ES-I3 (cell line): Measurements from ENCODE around the gene LUC7L2.
A peak's percentile ranks its signal among the peaks of the same experiment; 100 is the strongest.
"Not testable (repeated sequence)": the region's sequence is repeated elsewhere in the genome, so short reads cannot be mapped to it uniquely, and the experiment has no call there.

Experiments
- H3K36me3 ChIP-seq: 2 replicates; pipeline ENCODE4 v1.6.1; 2013; ENCODE audit warnings: mild to moderate bottlenecking, low read length, control low read depth, moderate library complexity; ENCODE audit not compliant: insufficient read depth
- H3K4me1 ChIP-seq: 2 replicates; pipeline ENCODE4 v1.6.1; 2013; ENCODE audit warnings: mild to moderate bottlenecking, control low read depth, low read length; ENCODE audit not compliant: insufficient read depth
- H3K9ac ChIP-seq: 2 replicates; pipeline ENCODE4 v1.6.1; 2013; ENCODE audit warnings: low read depth, mild to moderate bottlenecking, low read length, moderate library complexity
- H3K9me3 ChIP-seq: 2 replicates; pipeline ENCODE4 v1.6.1; 2013; ENCODE audit warnings: mild to moderate bottlenecking, low read length, moderate library complexity; ENCODE audit not compliant: control insufficient read depth, insufficient read depth

Gene LUC7L2, protein sequence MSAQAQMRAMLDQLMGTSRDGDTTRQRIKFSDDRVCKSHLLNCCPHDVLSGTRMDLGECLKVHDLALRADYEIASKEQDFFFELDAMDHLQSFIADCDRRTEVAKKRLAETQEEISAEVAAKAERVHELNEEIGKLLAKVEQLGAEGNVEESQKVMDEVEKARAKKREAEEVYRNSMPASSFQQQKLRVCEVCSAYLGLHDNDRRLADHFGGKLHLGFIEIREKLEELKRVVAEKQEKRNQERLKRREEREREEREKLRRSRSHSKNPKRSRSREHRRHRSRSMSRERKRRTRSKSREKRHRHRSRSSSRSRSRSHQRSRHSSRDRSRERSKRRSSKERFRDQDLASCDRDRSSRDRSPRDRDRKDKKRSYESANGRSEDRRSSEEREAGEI

GRCh38 chr7:139359366-139360209 lies at the start of gene LUC7L2:
Gene LUC7L2, plus strand, starts transcription at chr7:139359894. Its CDS starts 368 bp downstream, at chr7:139360262.
- Histone ChIP-seq H3K9me3 (no peaks in the 10 kb centered on the region), H3K4me1 (0 out of 2 replicates have a peak, but pooled peaks cover 10% of the 10 kb centered on the region), H3K36me3 (no peaks in the 10 kb centered on the region), H3K9ac (peak within 1 kb of the TSS; percentile 85)

GRCh38 chr7:139317939-139318505 lies 41.7 kb upstream of the LUC7L2 start:
- H3K9ac ChIP-seq = no peak overlapping the region
- no peaks in the 10 kb centered on the region for H3K9me3 ChIP-seq
- H3K36me3 ChIP-seq = no peaks in the 10 kb centered on the region
- H3K4me1 ChIP-seq = no peaks in the 10 kb centered on the region

- Histone ChIP-seq H3K9ac (no peak overlapping the region), H3K9me3 (no peaks in the 10 kb centered on the region), H3K4me1 (no peaks in the 10 kb centered on the region), H3K36me3 (no peaks in the 10 kb centered on the region)
These were observed 38.5 kb upstream of the LUC7L2 start for GRCh38 chr7:139321071-139321745.

DNA sequence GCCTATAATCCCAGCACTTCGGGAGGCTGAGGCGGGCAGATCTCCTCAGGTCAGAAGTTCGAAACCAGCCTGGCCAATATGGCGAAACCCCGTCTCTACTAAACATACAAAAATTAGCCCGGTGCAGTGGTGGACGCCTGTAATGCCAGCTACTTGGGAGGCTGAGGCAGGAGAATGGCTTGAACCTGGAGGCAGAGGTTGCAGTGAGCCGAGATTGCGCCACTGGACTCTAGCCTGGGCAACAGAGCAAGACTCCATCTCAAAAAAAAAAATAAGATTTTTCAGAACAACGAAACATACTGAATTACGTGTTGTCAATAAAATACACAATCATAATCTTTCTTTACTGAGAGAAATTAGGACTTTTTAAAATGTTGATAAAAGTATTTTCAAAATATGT lies 35.0 kb upstream of the LUC7L2 start:
- not testable (repeated sequence) for H3K4me1 ChIP-seq

GRCh38 chr7:139328375-139328774 lies 31.3 kb upstream of the LUC7L2 start:
- H3K9me3 ChIP-seq = no peaks in the 10 kb centered on the region
- no peaks in the 10 kb centered on the region for H3K4me1 ChIP-seq
- no peaks in the 10 kb centered on the region for H3K36me3 ChIP-seq
- H3K9ac ChIP-seq = no peak overlapping the region

More for the DNA sequence above, 35.0 kb upstream of the LUC7L2 start:
- not testable (repeated sequence) for H3K36me3 ChIP-seq, H3K9me3 ChIP-seq, H3K9ac ChIP-seq

DNA sequence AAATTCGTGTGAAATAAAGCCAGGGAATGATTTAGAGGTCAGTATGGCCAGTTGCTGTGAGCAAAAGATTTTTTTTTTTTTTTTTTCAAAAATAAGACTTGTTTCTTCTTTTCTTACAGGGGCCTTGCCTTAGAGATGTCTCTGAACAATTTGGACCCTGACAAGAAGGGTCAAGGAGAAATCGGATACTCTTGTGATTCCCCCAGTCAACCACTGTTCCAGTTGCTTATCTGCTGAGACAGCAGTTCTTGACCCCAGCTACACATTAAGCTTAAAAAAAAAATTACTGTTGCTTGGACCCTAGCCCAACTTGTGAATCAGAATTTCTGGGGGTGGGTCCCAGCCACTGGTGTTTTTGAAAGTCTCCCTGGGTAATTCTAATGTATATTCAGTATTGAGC lies 30.6 kb upstream of the LUC7L2 start:
- no peaks in the 10 kb centered on the region for H3K9me3 ChIP-seq
- no peak overlapping the region for H3K9ac ChIP-seq
- H3K36me3 ChIP-seq = no peaks in the 10 kb centered on the region
- no peaks in the 10 kb centered on the region for H3K4me1 ChIP-seq

DNA sequence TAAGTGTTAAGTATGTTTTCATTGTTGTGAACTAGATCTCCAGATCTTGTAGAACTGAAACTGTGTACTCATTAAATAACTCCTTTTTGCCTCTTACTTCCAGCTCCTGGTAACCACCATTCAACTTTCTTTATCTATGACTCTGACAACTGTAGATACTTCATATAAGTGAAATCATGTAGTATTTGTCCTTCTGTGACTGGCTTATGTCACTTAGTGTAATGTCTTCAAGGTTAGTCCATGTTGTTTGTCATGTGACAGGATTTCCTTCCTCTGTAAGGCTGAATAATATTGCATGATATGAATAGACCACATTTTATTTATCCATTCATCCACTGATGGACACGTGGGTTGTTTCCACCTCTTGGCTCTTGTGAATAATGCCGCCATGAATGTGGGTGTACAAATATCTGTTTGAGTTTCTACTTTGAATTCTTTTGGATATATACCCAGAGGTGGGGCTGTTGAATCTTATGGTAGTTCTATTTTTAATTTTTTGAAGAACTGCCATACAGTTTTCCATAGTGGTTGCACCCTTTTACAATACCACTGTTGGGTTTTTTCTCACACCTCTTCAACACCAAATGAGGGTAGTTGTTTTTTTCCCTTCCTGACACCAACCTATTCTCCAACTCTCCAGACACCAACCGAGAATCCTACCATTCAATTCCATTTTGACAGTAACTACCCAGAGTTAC lies 29.2 kb upstream of the LUC7L2 start:
- Histone ChIP-seq H3K4me1 (no peaks in the 10 kb centered on the region), H3K36me3 (no peaks in the 10 kb centered on the region), H3K9me3 (no peaks in the 10 kb centered on the region), H3K9ac (no peak overlapping the region)

GRCh38 chr7:139332697-139333359 lies 26.9 kb upstream of the LUC7L2 start:
- no peaks in the 10 kb centered on the region for H3K9me3 ChIP-seq
- no peaks in the 10 kb centered on the region for H3K4me1 ChIP-seq
- H3K36me3 ChIP-seq = no peaks in the 10 kb centered on the region
- no peak overlapping the region for H3K9ac ChIP-seq

DNA sequence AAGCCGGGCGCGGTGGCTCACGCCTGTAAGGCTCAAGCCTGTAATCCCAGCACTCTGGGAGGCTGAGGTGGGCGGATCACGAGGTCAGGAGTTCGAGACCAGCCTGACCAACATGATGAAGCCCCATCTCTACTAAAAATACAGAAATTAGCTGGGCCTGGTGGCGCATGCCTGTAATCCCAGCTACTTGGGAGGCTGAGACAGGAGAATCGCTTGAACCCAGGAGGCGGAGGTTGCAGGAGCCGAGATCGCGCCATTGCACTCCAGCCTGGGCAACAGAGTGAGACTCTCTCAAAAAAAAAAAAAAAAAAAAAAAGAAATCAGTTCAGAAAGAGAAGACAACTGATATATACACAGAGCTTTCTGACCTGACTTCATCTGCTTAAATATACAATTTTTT lies 26.3 kb upstream of the LUC7L2 start:
- H3K36me3 ChIP-seq, H3K4me1 ChIP-seq, H3K9me3 ChIP-seq, H3K9ac ChIP-seq: not testable (repeated sequence)

GRCh38 chr7:139334399-139335150 lies 25.1 kb upstream of the LUC7L2 start:
- no peaks in the 10 kb centered on the region for H3K4me1 ChIP-seq
- H3K9ac ChIP-seq = no peak overlapping the region
- H3K36me3 ChIP-seq = no peaks in the 10 kb centered on the region
- H3K9me3 ChIP-seq = peaks cover 3% of the 10 kb centered on the region; the same call in 1 of the 2 replicates

DNA sequence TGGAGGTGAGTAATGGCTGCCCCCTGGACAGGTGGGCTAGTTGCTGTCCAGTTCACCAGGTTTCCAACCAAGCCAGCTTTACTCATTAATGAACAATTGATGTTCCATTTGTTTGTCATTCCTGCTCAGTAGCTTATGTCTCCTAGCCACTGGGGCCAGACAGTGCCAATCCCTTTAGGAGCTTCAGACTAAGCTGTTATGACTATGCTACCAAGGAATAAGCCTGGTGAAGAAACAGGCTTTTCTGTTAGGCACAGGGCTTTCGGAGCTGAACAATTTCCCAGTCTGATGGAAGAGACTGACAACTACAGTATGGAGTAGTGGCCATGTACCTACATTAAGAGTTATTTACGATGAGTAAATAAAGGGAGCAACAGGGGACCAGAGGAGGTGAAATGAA lies 20.7 kb upstream of the LUC7L2 start:
- Histone ChIP-seq H3K36me3 (0 out of 2 replicates have a peak, but pooled peaks cover 2% of the 10 kb centered on the region), H3K4me1 (no peaks in the 10 kb centered on the region), H3K9ac (no peak overlapping the region), H3K9me3 (peaks cover 4% of the 10 kb centered on the region; the same call in 1 of the 2 replicates)

GRCh38 chr7:139339698-139340036 lies 20.0 kb upstream of the LUC7L2 start:
- Histone ChIP-seq H3K9me3 (peaks cover 4% of the 10 kb centered on the region; the same call in 1 of the 2 replicates), H3K4me1 (no peaks in the 10 kb centered on the region), H3K9ac (peak overlapping the region; percentile 91; the same call in 1 of the 2 replicates), H3K36me3 (0 out of 2 replicates have a peak, but pooled peaks cover 2% of the 10 kb centered on the region)
